Skin epidermis (tissue), 12 donors: ENCODE measurements around the gene SETD7.

ENCODE experiments used
- H3K27ac ChIP-seq, 21 experiments: fragments of 200-600 bp; sonication (generic) in 11 of 21; one replicate each; pipeline ENCODE4 v1.5.0; 2020; ENCODE audit warnings: mild to moderate bottlenecking in 3 of 21, inconsistent platforms in 2 of 21, moderate library complexity in 2 of 21
- H3K4me3 ChIP-seq, 7 experiments: fragments of 200-600 bp; sonication (generic) in 2 of 7; one replicate each; pipeline ENCODE4 v1.5.0; 2020; ENCODE audit warnings: inconsistent platforms in 2 of 7, mild to moderate bottlenecking in 2 of 7, moderate library complexity in 1 of 7

The SETD7 gene

GRCh38 chr4:139523076-139523475, 32.9 kb downstream of the SETD7 start:
- no peak overlapping the region for H3K27ac ChIP-seq
- no peak overlapping the region for H3K4me3 ChIP-seq

- Histone ChIP-seq H3K27ac (no peak overlapping the region), H3K4me3 (no peak overlapping the region)
These were observed 33.6 kb downstream of the SETD7 start for GRCh38 chr4:139522457-139522856.

- no peak overlapping the region for H3K4me3 ChIP-seq
- H3K27ac ChIP-seq = no peak overlapping the region
These were observed 34.1 kb downstream of the SETD7 start for GRCh38 chr4:139521754-139522401.

DNA sequence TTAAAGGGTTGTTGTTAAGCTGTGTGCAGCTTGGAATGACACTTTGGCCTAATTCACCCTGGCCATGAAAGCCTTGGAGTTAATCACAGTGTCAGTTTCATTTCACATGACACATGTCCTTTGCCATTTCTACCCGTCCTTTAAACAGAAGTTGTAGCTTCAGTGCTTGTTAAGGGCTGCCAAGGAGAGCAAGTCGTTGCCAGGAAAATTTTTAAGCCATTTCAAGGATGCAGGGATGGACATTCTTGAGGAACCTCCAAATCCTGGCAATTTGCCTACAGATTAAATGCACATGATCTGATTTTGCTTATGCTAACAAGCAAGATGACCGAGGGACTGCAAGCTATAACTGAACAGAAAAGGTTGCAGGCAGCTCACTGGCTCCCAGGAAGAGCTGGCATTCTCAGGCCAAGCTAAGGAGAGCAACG, 40.5 kb downstream of the SETD7 start:
- no peak overlapping the region for H3K4me3 ChIP-seq
- H3K27ac ChIP-seq = no peak overlapping the region

DNA sequence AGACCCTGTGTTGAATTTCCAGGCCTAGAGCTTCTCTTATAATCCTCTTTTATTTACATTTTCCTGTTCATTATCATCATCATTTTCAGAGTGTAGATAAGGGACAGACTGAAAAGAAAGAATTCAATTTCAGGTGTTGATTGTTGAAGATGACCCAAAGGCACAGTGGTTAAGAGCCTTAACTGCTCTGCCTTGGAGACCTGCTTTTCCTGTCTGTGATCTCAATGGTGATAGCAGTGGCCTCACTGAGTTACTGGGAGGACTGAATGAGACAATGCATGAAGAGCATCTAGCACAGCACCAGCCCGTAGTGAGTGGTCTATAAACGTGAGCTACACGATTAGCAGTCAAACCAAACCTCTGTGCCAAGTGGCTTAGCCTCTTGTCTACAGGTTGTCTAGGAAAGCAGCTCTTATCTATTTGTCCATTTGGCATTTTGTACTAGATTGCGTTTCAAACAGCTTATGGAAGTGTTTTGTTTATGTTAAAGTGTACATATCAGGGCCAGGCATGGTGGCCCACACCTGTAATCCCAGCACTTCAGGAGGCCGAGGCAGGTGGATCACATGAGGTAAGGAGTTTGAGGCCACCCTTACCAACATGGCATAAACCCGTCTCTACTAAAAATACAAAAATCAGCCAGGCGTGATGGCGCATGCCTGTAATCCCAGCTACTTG, 41.5 kb downstream of the SETD7 start:
- no peak overlapping the region for H3K27ac ChIP-seq

DNA sequence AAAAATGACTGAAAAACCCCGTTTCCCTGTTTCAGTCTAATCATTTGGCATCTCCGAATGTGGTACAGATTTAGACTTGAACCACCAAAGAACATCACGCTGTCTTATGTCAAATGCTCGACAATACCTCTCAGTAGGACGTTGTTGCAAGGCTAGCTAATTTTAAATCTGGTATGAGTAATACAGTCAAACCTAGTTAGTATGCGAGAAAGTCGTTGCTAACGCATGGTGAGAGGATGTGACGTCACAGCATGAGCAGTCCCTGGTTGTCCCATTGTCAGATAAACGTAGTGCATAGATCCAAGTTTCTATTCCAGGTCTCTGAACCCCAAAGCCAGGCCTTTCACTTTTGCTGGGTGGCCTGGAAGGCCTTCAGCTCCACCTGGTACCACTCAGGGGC, 44.7 kb downstream of the SETD7 start:
- Histone ChIP-seq H3K27ac (no peak overlapping the region), H3K4me3 (no peak overlapping the region)

More for the DNA sequence above, 41.5 kb downstream of the SETD7 start:
- H3K4me3 ChIP-seq = no peak overlapping the region

DNA sequence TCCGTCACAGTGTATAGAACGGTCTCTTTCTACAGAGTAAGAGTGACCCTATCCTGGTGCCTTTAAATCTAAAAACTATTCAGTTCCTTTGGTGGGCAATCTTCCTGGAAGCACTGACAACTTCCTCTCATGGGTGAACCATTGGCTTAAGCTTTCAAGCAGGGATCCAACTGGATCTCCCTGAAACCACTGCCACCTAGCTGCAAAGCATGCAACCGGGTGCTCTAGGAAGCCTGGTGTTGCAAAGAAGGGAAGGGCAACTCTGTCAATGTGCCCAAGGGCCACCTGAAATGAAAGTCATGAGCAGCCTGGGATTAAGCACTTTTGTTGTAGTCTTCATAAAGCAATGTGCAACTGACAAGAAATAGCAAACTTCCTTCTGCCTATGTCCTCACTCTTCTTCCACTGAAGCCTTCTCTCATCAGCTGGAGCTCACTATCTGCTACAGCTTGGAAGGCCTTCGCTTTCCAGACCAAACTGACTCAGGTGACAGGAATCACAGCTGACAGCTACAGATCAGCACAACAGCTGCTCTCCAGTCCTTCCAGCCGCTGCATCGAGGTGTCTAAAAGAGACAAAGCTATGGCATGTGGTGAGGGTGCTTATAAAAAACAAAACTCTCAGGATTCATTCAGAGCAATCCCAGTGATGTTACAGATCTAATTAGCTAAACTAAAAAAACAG, 46.1 kb downstream of the SETD7 start:
- Histone ChIP-seq H3K27ac (no peak overlapping the region), H3K4me3 (no peak overlapping the region)

DNA sequence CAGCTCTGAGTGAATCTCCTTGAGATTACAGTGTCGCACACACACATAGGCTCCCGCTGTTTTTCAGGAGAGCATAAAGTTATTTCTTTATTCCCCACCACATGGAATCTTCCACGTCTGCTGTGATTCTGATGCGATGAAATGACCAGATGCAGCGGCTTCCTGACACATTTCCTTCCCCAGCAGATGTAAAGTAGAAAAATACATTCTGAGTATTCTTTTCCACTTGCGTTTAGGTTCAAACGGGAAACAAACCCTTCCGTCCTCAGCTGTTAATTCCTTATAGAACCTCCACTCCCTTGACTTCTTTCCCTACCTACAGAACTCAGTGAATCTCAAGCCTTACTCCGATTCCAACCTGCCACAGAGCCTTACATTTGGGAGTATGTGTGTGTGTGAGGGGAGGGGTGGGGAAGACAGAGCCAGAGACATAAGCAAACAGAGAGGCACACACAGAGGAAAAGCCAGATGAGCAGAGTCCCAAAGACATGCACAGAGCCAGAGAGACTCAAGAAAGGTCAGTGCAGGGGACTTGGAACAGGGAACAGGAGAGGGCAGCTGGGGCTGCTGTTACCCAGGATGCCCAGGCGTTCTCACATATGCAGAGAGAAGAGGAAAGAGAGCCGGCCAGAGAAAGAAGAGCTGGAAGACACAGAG, 47.3 kb downstream of the SETD7 start:
- Histone ChIP-seq H3K4me3 (no peak overlapping the region), H3K27ac (no peak overlapping the region)

DNA sequence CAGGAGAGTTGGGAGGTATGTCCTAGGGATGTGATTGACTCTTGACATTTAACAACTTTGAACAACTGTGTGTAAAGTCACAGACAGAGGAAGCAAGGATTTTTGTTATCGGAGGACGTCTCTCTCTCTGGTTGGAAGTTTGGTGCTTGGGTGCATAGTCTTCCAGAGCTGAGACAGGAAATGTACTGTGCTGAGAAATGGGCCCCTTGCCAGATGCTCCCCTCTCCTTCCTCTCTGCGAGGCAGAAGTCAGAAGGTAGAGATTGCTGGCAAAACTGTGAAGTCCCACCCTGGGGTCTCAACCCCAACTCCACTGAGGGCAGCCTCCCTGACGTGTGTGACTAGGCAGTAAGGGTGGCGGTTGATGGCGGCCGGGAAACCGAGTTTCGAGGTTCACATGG, 49.2 kb downstream of the SETD7 start:
- Histone ChIP-seq H3K27ac (no peak overlapping the region), H3K4me3 (no peak overlapping the region)

- no peak overlapping the region for H3K27ac ChIP-seq
- H3K4me3 ChIP-seq = no peak overlapping the region
These were observed 52.3 kb downstream of the SETD7 start for GRCh38 chr4:139503622-139504166.

DNA sequence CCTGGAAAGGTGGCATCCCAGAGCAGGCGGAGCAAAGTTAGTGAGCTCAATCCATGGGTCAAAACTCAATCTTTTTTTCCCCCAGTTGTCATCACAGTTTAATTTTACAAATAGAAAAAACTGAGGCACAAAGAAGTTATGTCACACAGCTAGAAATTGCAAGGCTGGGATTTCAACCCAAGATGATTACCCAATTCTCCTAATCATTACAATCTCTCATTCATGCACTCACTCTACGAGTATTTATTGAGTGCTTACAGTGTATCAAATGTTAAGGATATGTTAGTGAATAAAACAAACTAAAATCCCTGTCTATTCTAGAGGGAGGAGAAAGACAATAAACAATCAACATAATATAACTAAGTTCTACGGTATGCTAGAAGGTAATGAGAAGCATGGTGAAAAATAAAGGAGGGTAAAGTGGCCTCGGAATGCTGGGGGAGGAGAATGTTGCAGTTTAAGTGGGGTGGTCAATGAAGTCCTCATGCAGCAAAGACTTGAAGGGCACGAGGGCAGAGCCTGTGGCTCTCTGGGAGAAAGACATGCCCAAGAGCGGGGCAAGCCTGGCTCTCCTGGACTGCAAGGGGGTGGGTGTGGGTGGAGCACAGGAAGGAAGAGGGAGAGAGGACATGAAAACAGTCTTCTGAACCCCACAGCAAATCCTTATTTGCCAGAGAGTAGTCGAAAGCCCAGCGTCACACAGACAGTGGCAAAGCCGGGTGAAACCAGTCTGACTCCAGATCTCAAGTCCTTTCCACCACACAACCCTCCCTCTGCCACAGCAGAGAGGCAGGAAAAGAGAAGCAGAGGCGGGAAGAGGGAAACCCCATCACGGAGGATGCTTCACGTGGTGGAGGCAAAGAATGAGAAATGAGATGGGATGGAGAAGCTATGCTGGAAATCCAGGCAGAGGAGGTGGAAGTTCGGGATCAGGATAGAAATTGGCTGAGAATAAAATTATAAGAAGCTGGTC, 53.8 kb downstream of the SETD7 start:
- H3K4me3 ChIP-seq = no peak overlapping the region
- H3K27ac ChIP-seq = peak overlapping the region in 1 of 21 experiments; percentile 23

GRCh38 chr4:139501527-139501926, 54.5 kb downstream of the SETD7 start:
- H3K27ac ChIP-seq = peak overlapping the region in 1 of 21 experiments; percentile 23

DNA sequence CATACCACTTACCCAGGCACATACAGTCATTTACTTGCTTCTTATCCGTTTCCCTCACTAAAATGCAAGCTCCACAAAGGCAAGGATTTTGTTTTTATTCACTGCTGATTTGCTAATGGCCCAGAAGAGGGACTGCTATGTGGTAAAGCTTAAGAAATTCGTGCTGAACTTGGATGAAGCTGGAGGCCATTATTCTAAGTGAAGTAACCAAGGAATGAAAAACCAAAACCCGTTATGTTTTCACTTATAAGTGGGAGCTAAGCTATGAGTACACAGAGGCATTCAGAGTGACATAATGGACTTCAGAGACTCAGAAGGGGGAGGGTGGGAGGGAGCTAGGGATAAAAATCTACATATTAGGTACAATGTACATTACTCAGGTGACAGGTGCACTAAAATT, 54.9 kb downstream of the SETD7 start:
- H3K27ac ChIP-seq = peak overlapping the region in 1 of 21 experiments; percentile 33

More at GRCh38 chr4:139501527-139501926, 54.5 kb downstream of the SETD7 start:
- H3K4me3 ChIP-seq = no peak overlapping the region

GRCh38 chr4:139499186-139499585, 56.8 kb downstream of the SETD7 start:
- no peak overlapping the region for H3K4me3 ChIP-seq
- no peak overlapping the region for H3K27ac ChIP-seq

More for the DNA sequence above, 54.9 kb downstream of the SETD7 start:
- H3K4me3 ChIP-seq = no peak overlapping the region

- no peak overlapping the region for H3K27ac ChIP-seq
- H3K4me3 ChIP-seq = no peak overlapping the region
These were observed 62.8 kb downstream of the SETD7 start for GRCh38 chr4:139493176-139493575.

DNA sequence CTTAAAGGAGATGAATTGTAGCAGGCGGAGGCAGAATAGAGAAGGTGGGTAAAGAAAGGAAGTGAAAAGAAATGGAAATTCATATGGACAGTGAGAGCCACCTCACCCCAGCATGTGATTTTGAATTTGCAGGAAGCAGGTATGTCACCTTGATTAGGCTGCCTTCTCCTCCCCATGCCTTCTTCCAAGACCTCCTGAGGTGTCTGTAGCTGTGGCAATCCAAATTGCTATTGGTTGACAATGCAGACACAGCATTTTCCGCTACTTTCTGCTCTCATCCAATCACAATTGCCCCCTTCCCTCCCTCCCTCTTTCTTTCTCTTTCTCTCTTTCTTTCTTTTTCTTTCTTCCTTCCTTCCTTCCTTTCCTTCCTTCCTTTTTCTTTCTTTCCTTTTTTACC, 63.6 kb downstream of the SETD7 start:
- H3K27ac ChIP-seq = no peak overlapping the region
- no peak overlapping the region for H3K4me3 ChIP-seq

DNA sequence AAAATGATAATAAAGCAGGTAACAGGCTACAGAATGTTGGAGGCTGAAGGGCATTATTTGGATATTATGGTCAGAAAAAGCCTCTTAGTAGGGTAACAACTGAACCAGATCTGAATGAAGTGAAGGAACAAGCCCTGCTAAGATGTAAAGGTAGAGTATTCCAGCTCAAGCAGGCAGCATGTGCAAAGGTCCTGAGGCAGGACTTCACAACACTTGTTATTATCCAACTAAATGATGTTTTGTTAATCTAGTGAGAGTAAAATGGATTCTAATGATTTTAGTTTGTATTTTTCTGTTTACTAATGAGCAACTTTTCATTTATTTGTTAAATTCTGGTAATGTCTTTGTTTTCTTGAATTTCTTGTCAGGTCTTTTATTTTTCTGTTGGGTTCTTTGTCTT, 66.4 kb downstream of the SETD7 start:
- Histone ChIP-seq H3K27ac (no peak overlapping the region), H3K4me3 (no peak overlapping the region)

- H3K4me3 ChIP-seq = no peak overlapping the region
- no peak overlapping the region for H3K27ac ChIP-seq
These were observed 67.6 kb downstream of the SETD7 start for GRCh38 chr4:139488442-139488841.

DNA sequence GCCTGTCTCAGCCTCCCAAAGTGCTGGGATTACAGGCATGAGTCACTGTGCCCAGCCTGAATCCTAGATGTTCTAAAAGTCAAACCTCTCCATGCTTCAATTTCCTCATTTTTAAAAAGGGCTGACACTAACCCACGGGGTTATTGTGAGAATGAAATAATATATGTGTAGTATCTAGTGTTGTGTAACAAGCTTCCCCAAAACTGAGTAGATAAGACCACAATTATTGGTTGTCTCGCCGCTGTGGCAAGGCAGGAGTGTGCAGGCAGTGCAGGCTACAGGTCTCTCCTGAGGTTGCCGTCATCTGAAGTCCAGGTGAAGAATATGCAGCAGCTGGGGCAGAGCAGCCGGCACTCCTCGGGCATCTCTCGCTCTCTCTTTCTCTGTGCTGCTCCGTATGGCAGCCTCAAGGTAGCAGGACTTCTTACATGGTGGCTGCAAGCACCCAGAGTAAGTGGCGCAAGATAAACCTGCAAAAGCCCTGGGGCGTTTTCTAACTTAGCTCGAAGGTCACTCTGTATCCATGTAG, 71.2 kb downstream of the SETD7 start:
- Histone ChIP-seq H3K27ac (no peak overlapping the region), H3K4me3 (no peak overlapping the region)
